ENCODE results near the gene MT4. TPM values are rescaled to one million over a fixed set of nuclear protein-coding genes. Genes with fewer than 3 reads are reported as not detected.

The MT4 gene
- total RNA-seq, 1 experiment from 2014 or later: not detected

- peak; percentile 75 for DNase-seq (ENCODE audit: low read depth)
Measured at GRCh38 chr16:56603589-56603988, 38.7 kb downstream of the MT4 start.

DNA sequence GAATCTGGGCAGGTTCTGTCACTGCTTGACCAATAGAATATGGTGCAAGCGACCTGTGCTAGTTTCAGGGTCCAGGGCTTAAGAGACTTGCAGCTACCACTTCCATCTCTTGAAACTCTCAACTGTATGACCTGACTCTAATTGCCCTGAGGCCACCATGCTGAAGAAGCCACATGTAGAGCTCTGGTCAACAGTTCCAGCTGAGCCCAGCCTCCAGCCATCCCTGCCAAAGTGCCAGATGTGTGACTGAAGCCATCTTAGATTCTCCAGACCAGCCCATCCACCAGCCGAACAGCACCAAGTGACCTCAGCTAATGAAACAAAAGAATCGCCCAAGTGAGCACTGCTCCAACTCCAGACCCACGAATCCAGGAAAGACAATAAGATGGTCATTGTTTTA is 40.1 kb downstream of the MT4 start:
- DNase-seq (ENCODE audit: low read depth): peak; percentile 54

GRCh38 chr16:56605475-56605874 is 40.6 kb downstream of the MT4 start:
- no peak for DNase-seq (ENCODE audit: low read depth)

DNA sequence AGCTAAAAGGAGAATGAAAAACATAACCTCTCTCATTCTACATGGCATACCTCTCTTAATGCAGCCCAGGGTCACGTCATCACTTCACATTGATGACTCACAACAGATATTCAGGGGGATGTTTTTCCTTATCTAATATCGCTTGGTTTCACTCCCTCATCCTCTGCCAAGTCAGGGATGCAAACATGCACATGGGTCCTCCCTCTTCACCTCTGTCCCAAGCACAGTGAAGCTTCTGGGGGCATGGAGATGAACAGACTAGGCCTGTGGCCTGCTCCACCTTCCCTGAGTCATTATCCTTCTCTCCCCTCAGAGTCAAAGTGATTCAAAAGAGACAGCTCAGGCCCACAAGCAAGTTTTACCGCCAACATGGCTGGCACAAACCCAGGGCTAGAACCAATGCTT is 41.2 kb downstream of the MT4 start:
- DNase-seq (ENCODE audit: low read depth): peak; percentile 94

GRCh38 chr16:56606476-56607108 is 41.7 kb downstream of the MT4 start:
- DNase-seq (ENCODE audit: low read depth): peak; percentile 99

GRCh38 chr16:56607109-56607618 is 42.3 kb downstream of the MT4 start:
- DNase-seq (ENCODE audit: low read depth): peak; percentile 100

DNA sequence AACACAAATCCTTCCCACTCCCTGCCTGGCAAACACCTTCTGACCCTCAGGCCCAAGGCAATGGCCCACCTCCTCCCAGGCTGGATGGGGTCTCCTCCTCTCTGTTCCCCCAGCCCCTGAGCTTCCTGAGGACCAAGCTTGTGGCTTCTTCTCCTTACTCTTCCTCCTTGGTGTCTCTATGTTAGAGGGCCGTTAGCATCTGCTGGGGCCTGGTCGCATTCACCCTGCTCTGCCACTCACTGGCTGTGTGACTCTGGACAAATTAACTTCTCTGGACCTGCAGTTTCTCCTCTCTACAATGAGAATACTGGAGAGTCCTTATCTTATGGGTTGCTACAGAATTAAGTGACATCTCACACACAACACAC is 42.8 kb downstream of the MT4 start:
- DNase-seq (ENCODE audit: low read depth): no peak

DNA sequence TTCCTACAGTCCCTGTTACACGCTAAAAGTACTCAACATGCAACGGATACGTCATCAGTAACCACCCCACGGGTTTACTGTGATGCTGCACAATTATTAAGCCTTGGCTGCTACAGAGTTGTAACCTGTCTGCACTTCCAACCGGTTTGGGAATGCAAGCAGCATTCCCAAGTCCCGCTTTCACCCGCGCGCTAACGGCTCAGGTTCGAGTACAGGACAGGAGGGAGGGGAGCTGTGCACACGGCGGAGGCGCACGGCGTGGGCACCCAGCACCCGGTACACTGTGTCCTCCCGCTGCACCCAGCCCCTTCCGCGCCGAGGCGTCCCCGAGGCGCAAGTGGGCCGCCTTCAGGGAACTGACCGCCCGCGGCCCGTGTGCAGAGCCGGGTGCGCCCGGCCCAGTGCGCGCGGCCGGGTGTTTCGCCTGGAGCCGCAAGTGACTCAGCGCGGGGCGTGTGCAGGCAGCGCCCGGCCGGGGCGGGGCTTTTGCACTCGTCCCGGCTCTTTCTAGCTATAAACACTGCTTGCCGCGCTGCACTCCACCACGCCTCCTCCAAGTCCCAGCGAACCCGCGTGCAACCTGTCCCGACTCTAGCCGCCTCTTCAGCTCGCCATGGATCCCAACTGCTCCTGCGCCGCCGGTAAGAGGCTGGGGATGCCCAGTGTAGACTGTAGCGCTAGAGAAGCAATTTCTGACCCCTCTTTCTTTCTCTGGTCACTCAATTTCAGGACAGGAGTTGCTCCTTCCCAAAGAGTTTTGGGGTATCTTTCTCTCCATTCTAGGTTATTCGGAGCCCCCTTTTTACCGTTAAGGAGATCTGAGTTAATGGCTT is 43.4 kb downstream of the MT4 start, which contains the start of gene MT2A:
MT2A (plus strand) TSS at position 542 of the 833 bp plus-strand sequence; CDS start at position 614, 72 bp downstream.
- DNase-seq (ENCODE audit: low read depth): peak; percentile 97

GRCh38 chr16:56608876-56609462 is 44.1 kb downstream of the MT4 start:
- DNase-seq (ENCODE audit: low read depth): peak; percentile 53

DNA sequence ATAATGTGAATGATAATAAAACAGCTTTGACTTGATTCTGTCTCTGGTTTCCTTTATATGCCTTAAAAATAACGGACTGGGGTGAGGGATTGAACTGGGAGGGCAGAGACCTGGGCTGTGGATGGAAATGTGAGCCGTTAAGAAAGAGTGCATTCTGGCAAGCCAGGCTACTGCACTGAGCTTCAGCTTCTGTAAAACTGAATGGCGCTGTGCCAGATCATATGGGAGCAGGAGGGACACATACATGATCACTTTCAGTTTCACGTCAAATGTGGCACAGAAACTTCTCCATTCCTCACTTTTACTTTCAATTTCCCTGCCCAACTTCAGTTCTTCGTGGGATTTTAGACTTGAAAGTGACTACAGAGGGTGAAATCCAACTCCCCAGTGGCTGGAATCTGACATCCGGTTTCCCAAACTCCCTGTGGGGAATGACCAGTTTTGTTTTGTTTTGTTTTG is 44.6 kb downstream of the MT4 start:
- DNase-seq (ENCODE audit: low read depth): peak; percentile 95

GRCh38 chr16:56610017-56610608 is 45.2 kb downstream of the MT4 start:
- peak; percentile 92 for DNase-seq (ENCODE audit: low read depth)

DNA sequence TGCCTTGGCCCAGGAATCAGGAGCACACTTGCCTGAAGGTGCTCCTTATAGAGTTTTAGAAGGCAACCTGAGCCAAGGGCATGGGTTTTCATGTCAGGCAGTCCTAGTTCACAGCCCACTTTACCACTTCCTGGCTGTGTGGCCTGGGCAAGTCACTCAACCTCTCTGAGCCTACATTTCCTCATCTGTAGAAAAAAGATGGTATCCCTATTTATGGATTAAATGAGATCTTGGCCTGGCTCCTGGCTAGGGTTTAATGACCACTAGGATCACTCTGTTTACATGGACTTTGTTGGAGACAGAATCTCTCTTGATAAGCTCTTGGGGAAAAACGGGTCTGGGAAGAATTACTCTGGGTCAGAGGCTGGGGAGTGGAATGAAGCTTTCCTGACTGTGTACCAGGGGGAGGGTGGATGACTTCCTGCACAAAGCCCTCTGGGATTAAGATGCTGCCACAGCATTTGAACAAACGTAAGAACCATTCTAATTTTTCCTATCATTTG is 45.8 kb downstream of the MT4 start:
- peak; percentile 56 for DNase-seq (ENCODE audit: low read depth)

- peak; percentile 92 for DNase-seq (ENCODE audit: low read depth)
Measured at GRCh38 chr16:56611281-56611833, 46.5 kb downstream of the MT4 start.

DNA sequence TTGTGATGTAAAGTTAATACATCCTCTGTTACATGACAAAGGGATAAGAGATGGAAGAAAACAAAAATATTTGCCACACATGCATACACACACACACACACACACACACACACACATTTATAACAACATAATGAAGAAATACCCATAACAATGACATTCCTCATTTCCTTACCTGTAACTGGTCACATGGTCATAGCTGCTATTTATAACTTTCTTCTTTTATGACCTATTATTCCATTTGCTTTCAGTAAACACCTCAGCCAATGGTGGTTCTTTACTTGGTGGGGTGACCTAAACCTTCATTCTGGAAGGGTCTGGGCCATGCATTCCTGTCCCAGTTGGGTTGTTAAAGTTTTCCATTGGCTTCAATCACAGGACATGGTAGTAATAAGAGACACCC is 48.8 kb downstream of the MT4 start:
- peak; percentile 27 for DNase-seq (ENCODE audit: low read depth)

DNA sequence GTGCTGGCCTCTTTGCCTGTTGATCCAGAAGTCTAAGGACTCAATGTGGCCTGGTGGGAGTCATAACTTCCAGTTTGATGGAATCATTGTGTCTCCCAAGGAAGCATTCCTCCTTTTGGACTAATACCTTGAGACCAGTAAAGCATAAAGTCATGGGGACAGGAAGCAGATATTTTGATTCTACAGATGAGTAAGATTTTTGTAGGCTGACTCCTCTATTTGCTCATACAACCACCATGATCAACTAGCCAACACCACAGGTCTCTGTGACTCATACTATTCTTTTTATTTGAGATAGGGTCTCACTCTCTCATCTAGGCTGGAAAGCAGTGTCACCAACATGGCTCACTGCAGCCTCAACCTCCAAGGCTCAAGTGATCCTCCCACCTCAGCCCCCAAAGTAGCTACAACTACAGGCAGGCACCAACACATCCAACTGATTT is 49.7 kb downstream of the MT4 start:
- DNase-seq (ENCODE audit: low read depth): peak; percentile 94

DNA sequence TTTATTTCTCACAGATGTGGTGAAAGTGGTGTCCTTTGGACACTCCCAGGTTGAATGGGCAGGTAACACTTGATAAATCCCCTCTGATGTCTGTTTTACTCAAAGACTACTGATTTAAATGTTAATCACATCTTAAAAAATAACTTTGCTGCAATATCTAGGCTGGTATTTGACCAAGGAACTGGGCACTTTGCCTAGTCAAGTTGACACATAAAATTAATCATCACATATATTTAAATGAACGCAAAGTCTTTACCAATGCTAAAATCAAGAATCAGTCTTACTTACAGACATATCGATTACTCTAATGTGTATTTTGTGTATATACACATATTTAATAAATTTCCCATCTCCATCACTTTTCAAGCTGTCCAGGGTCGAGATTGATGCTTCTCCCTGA is 50.5 kb downstream of the MT4 start:
- peak; percentile 77 for DNase-seq (ENCODE audit: low read depth)

- DNase-seq (ENCODE audit: low read depth): no peak
Measured at GRCh38 chr16:56616608-56617211, 51.8 kb downstream of the MT4 start.

GRCh38 chr16:56617212-56618085 is 52.6 kb downstream of the MT4 start:
- no peak for DNase-seq (ENCODE audit: low read depth)

DNA sequence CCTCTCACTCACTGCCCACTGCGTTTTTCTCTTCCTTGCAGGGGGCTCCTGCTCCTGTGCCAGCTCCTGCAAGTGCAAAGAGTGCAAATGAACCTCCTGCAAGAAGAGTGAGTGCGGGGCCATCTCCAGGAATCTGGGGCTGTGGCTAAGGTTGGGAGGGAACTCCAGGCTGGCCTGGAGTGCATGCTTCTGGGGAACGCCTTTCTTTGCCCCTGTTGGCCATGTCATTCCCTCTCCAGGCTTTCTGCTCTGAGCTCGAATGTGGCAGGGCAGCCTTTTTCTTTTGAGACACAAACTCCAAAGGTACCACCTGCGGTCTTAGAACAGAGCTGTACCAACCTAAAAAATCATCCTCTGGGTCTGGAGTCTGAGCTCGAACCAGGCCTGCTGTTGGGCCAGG is 53.3 kb downstream of the MT4 start:
- DNase-seq (ENCODE audit: low read depth): no peak
